Ishikawa (cell line): Measurements from ENCODE around the gene MAP7D1.
A peak's percentile ranks its signal among the peaks of the same experiment; 100 is the strongest.

Experiments
- CEBPB ChIP-seq: IDR thresholded peaks from 2 replicates; pipeline ENCODE4 v1.6.1; 2012
- CREB1 ChIP-seq: IDR thresholded peaks from 2 replicates; pipeline ENCODE4 v1.6.1; 2012; ENCODE audit warnings: low read depth
- EGR1 ChIP-seq: IDR thresholded peaks from 2 replicates; pipeline ENCODE4 v1.6.1; 2012
- EP300 ChIP-seq: IDR thresholded peaks from 2 replicates; pipeline ENCODE4 v1.6.1; 2012; ENCODE audit warnings: borderline replicate concordance
- FOXM1 ChIP-seq: IDR thresholded peaks from 2 replicates; pipeline ENCODE4 v1.6.1; 2012; ENCODE audit warnings: low read depth, borderline replicate concordance
- NFIC ChIP-seq: IDR thresholded peaks from 2 replicates; pipeline ENCODE4 v1.6.1; 2012
- RAD21 ChIP-seq: IDR thresholded peaks from 2 replicates; pipeline ENCODE4 v1.6.1; 2012; ENCODE audit warnings: low read depth
- TAF1 ChIP-seq: IDR thresholded peaks from 2 replicates; pipeline ENCODE4 v1.6.1; 2012; ENCODE audit warnings: low read depth, mild to moderate bottlenecking
- TCF12 ChIP-seq: IDR thresholded peaks from 2 replicates; pipeline ENCODE4 v1.6.1; 2012; ENCODE audit warnings: low read depth
- TEAD4 ChIP-seq: IDR thresholded peaks from 2 replicates; pipeline ENCODE4 v1.6.1; 2012
- YY1 ChIP-seq: IDR thresholded peaks from 2 replicates; pipeline ENCODE4 v1.6.1; 2012; ENCODE audit warnings: low read depth
- ZBTB7A ChIP-seq: IDR thresholded peaks from 2 replicates; pipeline ENCODE4 v1.6.1; 2012; ENCODE audit warnings: low read depth
- TF ChIP-seq, protein P1 (sequence below): IDR thresholded peaks from 2 replicates; pipeline ENCODE4 v1.6.1; 2012
- TF ChIP-seq, protein P2 (sequence below): IDR thresholded peaks from 2 replicates; pipeline ENCODE4 v1.6.1; 2012; ENCODE audit warnings: low read depth, mild to moderate bottlenecking
- TF ChIP-seq, protein P3 (sequence below): IDR thresholded peaks from 2 replicates; pipeline ENCODE4 v1.6.1; 2012

The MAP7D1 gene

GRCh38 chr1:36155408-36156328 lies at the start of gene MAP7D1:
Gene MAP7D1 (plus strand): TSS chr1:36156160. CDS start chr1:36156418, 258 bp downstream.
- TF ChIP-seq YY1 (0 out of 2 replicates have a peak, but pooled peaks have one; percentile 13), TCF12 (0 out of 2 replicates have a peak, but pooled peaks have one; percentile 26), CREB1 (no peak), ZBTB7A (peak; percentile 71; the same call in 1 of the 2 replicates), TAF1 (peak; percentile 37; the same call in 1 of the 2 replicates)
- TF ChIP-seq, protein P1, sequence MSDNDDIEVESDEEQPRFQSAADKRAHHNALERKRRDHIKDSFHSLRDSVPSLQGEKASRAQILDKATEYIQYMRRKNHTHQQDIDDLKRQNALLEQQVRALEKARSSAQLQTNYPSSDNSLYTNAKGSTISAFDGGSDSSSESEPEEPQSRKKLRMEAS = 0 out of 2 replicates have a peak, but pooled peaks have one; percentile 11
- TF ChIP-seq, protein P2, sequence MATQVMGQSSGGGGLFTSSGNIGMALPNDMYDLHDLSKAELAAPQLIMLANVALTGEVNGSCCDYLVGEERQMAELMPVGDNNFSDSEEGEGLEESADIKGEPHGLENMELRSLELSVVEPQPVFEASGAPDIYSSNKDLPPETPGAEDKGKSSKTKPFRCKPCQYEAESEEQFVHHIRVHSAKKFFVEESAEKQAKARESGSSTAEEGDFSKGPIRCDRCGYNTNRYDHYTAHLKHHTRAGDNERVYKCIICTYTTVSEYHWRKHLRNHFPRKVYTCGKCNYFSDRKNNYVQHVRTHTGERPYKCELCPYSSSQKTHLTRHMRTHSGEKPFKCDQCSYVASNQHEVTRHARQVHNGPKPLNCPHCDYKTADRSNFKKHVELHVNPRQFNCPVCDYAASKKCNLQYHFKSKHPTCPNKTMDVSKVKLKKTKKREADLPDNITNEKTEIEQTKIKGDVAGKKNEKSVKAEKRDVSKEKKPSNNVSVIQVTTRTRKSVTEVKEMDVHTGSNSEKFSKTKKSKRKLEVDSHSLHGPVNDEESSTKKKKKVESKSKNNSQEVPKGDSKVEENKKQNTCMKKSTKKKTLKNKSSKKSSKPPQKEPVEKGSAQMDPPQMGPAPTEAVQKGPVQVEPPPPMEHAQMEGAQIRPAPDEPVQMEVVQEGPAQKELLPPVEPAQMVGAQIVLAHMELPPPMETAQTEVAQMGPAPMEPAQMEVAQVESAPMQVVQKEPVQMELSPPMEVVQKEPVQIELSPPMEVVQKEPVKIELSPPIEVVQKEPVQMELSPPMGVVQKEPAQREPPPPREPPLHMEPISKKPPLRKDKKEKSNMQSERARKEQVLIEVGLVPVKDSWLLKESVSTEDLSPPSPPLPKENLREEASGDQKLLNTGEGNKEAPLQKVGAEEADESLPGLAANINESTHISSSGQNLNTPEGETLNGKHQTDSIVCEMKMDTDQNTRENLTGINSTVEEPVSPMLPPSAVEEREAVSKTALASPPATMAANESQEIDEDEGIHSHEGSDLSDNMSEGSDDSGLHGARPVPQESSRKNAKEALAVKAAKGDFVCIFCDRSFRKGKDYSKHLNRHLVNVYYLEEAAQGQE = no peak

DNA sequence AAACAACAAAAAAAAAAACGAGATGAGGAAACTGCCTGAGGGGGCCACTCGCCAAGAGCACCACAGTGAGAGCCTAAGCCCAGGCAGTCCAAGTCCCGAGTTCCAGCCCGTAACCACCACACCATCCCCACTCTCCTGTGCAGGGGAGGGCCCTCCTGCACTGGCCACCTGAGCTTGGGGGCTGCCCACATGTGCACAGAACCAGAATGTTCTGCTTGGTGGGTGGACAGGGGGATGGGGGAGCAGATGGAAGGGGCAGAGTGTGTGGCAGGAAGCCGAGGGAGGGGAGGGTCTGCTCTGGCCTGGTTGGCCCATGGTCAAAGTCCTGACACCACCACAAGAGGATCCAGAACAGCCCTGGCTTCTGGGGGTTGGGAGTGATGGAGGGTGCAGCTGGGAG lies 49.7 kb upstream of the MAP7D1 start:
- TF ChIP-seq CREB1 (no peak), ZBTB7A (no peak), EGR1 (no peak), YY1 (no peak), TEAD4 (no peak)
- TF ChIP-seq, protein P3, sequence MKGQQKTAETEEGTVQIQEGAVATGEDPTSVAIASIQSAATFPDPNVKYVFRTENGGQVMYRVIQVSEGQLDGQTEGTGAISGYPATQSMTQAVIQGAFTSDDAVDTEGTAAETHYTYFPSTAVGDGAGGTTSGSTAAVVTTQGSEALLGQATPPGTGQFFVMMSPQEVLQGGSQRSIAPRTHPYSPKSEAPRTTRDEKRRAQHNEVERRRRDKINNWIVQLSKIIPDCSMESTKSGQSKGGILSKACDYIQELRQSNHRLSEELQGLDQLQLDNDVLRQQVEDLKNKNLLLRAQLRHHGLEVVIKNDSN = no peak

- TF ChIP-seq CREB1 (no peak), NFIC (no peak), YY1 (no peak), EP300 (no peak), CEBPB (no peak), TEAD4 (no peak), FOXM1 (no peak), TCF12 (no peak), ZBTB7A (no peak), TAF1 (no peak), EGR1 (no peak)
- TF ChIP-seq, protein P3 = no peak
- TF ChIP-seq, protein P2 = no peak
- TF ChIP-seq, protein P1 = no peak
Measured at GRCh38 chr1:36107394-36107793, 48.6 kb upstream of the MAP7D1 start.

- TF ChIP-seq FOXM1 (no peak), EP300 (no peak), YY1 (no peak)
Measured at GRCh38 chr1:36108314-36108713, 47.6 kb upstream of the MAP7D1 start.

DNA sequence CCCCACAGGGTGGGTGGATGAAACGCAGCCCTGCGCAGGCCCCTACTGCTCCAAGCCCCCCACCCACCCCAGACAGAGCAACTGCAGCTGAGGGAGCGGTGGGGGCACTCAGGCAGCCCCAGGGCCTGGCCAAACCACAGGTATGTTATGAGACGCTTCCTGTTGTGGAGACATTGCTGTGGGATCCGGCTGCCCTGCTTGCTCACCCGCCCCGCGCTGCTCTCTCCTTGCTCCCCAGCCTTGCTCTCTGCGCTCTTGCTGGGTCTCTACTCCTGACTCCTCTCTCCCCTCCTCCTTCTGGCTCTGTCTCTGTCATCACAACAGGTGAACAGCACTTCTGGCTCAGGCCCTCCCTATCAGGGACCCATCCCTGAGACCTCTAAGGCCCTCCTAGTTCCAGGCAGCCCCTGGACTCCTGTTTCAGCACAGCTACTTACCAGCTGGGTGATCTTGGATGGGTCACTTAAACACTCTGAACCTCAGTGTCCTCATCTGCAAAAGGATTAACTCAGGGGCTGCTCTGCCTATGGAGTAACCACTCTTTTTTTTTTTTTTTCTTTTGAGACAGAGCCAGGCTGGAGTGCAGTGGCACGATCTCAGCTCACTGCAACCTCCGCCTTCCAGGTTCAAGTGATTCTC lies 46.8 kb upstream of the MAP7D1 start:
- TF ChIP-seq CEBPB (no peak), CREB1 (no peak), EGR1 (no peak), RAD21 (no peak), EP300 (no peak), TCF12 (no peak)
- TF ChIP-seq, protein P1 = no peak
- TF ChIP-seq, protein P2 = no peak
